Stimulated activated CD4-positive, alpha-beta T cell treated with anti-CD3 and anti-CD28 coated beads, Interleukin-1b, Interleukin-23, amount 100 ng/mL, for 48 hours (primary cell): ENCODE measurements around the gene MAD1L1.

Source experiments
- DNase-seq: peaks from one replicate; pipeline ENCODE4 v3.0.0-alpha.2; 2020

MAD1L1 gene

DNA sequence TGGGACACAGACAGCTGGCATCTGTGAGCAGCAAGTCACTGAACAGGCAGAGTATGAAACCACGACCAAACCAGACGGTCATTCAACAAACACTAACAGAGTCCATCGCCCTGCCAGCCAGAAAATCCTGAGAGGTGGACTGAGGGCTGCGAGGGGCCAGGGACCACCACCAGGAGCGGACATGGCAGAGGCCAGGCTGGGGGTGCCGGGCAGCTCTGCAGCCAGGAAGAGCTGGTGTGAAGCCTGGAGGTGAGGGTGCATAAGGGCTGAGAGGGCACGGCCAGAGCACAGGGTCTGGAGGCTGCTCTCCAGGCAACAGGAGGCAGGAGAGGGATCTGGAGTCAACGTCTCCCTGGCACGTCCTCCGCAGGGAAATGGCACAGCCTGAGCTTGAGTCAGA lies 15.5 kb downstream of the MAD1L1 start:
- DNase-seq = no peak

DNA sequence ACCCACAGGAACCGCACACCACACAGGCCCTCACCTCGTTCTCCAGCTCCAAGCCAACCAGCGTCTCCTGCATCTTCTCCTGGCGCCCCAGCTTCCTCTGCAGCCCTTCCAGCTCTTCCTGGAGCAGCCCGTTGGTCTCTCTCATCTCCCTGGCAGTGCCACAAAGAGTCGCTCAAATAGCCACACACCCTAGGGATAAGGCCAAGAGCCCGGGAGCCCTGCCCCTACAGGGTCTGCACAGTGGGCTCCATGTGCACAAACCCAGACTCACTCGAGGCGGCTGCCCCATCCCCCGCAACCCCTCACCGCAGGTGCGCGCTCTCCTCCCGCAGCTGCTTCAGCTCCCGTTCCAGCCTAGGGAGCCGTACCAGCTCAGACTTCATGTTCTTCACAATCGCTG lies 16.9 kb downstream of the MAD1L1 start:
- no peak for DNase-seq

DNA sequence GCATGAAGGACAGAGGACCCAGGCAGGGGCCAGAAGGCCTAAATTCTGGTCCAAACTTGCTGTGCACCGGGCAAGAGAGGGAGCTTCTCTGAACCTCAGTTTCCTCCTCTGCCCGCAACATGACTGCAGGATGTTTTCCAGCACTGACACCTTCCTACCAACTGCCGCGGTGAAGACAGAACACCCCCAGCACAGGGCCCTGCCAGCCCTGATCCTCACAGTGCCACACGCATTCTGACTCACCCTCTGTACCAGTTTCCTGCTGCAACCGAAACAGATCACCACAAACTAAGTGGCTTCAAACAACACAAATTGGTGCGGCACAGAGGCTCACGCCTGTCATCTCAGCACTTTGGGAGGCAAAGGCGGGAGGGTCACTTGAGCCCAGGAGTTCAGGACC lies 18.1 kb downstream of the MAD1L1 start:
- no peak for DNase-seq

DNA sequence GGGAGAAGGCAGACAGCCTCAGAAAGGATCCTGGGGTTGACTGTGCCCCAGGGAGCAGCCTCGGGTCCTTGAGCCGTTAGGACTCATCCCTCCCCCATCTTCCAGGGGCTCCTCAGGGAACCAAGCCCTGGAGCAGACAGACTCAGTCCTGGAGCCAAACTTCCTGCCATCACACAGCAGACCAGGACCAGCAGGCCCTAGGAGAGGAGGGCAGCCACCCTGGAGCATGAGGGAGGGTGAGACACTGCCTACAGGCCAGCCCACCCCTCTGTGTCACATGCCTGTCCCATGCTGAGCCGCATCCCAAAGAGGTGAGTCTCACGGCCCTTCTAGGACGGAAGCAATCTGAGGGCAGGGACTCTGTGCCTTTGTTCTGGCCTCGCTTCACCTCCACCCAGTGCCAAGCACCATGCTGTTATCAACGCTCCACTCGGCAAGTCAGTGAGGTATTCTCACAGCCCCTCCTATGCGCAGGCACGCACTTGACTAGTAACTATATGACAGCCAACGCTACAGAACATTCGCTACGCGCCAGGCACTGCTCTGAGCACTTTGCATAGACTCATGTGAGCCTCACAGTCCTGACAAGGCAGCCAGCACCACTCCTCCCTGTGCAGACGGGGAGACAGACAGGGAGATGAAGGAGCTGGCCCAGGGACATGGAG lies 19.1 kb downstream of the MAD1L1 start:
- no peak for DNase-seq

DNA sequence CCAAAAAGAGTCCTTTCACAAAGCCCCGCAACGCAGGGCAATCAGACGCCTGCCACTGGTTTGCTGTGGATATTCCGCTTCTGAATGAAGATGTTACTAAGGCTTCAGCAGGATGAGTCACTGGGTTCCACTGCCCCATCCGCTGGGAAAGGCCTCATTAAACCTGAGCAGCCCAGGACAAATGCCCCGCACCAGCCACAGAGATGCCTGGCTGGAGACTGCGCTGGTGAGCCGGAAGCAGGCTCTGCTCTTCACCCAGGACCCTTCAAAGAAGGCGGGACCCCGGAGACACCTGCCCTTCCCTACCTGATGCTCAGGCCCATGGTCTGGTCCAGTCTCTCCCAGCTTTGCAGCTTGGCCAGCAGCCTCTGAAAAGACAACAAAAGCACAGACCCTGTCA lies 19.8 kb downstream of the MAD1L1 start:
- no peak for DNase-seq

DNA sequence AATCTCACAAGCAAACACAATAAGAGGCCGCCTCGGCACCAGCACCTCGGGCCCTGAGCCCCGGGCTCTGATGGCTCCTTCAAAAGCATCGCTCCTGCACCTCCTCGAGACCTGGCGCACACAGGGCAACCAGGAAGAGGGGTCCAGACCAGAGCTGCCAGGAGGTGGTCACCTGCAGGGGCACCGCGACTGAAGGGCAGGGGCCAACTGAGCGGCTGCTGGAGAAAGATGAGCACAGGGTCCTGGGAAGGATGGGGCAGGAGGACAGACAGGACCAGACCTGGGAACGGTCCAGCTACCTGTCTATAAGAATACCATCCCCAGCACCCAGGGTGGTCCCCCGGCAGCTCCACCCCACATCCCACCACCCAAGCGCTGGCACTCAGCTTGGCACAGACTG lies 20.8 kb downstream of the MAD1L1 start:
- no peak for DNase-seq

DNA sequence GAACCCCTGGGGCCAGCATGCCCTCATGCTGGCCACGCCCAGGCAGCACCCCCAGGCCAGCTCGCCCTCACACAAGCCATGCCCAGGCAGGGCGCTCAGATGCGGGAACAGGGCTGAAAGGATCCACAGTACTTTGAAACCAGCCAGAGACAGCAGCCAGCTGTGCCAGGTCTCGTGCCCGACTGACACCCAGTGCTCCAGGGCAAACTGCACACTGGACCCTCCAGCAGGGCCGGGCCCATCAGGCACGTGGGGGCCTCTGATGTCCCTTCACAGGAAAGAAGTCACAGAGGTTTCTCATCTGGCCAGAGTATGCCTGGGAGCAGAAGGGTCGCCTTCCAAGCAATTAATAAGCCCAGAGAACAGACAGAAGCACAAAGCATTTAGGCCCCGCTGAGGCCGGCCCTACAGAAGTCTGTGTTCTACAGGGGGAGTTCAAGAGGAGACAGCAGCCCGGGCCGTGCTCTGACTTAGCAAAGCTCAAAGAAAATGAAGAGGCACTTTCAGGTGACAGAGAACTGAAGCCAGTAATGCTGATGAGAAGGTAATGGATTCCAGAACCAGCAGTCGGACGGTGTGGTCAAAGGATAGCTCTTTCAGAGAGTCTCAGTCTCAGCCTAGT lies 21.4 kb downstream of the MAD1L1 start:
- no peak for DNase-seq

DNA sequence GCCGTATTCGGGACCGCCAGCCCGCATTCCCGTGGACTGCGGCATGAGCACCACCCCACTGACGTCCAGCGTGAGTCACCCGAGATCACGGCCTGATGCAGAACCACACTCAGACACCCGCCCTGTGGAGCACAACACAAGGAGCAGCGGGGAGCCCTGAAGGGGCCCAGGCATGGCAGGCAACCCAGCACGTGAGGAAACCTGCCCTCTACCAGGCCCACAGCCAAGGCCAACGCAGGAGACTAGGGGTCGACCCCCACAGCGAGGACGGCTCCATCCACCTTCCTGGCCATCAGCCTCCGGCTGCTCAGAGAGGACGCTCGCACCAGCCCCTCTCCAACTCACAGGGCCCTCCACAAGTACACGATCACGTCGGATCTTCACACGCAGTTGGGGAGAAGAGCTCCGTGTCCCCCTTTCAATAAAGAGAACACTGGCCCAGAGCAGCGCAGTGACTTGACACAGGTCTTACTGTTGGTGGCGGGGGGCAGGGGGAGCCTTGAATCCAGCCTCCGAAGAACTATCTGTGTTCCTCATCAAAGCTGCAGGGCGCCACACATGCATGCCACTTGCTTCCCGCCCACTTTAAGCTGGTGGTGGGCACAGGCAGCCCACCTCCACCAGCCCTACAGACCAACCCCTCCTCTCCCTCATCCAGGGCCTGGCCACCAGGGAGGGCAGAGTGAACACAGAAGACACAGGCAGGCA lies 22.0 kb downstream of the MAD1L1 start:
- no peak for DNase-seq

DNA sequence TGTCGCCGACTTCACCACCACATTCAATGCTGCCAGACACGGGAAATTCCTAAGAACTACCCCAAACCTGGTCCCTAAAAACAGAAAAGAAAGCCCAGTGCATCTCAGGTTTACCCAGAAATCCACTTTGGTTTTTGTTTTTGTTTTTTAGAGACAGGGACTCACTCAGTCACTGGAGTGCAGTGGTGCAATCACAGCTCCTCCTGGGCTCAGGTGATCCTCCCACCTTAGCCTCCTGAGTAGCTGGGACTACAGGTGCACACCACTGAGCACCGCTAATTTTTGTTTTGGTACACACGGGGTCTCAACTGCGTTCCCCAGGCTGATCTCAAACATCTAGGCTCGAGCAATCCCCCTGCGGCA lies 22.8 kb downstream of the MAD1L1 start:
- DNase-seq = no peak

DNA sequence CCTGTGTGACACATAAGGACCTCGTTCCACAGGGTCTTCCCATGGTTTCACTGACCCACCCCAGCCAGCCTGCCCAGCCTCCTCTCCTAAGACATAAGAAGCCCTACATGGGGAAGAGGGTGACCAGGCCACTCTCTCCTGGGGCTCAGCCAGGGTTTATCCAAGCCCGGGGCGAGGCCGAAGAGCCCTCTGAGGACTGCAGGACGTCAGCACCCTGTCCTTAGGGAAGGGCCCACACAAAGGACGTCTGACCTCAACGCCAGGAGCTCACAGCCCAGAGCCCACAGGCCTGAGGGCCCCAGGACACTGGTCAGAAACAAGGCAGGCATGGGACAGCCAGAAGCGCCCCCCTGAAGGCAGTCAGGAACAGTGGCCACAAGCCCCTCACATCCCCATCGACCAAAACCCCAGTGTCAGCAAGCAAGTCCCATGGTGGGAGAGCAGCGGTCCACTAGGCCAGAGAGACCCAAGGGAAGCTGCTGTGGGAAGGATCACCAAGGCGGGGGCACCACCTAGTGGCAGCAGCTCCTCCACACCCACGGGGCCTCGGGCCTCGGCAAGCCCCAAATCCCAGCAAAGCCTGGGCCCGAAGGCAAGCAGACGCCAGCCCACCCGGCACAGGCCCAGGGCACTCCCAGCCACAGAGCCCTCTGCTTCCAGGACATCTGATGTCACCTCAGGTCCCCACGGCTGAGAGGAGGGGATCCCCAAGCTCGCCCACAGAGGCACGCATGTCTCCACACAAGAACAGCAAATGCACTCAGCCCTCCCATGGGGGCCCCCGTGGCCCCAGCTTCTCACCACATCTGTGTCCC lies 23.4 kb downstream of the MAD1L1 start:
- peak; percentile 28 for DNase-seq

DNA sequence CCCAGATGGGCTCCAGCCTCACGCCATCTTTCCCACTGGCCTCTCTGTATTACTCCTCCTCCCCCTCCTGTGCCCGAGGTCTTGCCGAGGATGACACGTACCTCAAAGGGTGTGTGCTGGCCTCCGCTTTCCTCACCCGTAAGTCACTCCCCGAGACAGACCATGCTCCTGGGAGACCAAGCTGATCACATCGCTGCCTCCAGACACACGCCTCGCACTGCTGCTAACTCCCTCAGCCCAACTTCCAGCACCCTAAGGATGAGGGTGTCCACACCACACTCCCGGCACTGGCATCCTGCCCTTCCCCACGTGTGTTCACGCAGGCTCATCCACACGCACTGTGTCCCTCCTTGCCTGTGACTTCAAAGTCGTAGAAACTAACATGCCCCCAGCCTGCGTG lies 24.0 kb downstream of the MAD1L1 start:
- no peak for DNase-seq

DNA sequence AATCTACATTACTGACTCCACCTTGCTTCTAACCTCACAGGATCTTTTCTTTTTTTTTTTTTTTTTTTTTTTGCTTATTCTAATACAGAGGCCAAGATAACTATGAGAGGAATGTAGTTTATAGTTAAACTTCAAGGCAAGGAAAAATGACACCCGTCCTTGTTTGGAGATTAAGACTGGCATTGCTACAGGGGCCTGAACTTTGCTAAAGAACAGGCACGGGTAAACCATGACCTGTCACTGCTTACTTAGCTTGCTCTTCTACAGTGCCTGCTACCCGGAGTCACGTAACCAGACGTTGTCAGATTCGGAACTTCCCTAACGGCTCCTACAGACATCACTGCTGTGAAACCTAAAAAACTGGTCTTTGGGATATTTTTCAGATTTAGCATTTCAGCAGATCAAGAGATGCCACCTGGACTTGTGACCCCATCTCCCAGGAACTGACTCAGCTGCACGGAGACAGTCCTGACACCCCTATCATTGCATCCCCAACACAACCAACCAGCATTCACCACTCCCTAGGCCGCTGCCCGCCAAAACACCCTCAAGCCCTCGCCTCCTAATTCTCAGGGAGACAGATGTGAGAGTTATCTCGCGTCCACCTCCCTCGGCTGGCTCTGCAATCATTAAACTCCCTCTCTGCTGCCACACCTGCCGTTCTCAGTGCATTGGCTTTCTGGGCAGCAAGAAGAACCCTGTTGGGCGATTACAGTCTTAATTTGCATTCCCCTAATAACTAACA lies 27.5 kb downstream of the MAD1L1 start:
- DNase-seq = no peak

DNA sequence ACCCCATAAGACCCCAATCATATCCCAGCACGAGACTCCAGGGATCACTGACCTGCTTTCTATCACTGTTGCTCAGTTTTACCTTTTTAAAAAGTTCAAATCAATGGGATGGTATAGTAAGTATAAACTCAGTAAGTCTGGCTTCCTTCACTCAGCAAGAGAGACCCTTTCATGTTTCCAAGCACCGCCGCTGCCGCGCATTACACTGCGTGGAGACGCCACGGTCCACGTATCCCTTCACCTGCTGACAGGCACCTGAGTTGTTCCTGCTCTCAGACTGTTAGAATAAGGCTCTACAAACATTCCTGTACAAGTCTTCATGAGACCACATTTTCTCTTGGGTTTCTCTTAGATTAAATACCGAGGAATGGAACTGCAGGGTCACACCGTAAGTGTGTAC lies 28.3 kb downstream of the MAD1L1 start:
- no peak for DNase-seq

DNA sequence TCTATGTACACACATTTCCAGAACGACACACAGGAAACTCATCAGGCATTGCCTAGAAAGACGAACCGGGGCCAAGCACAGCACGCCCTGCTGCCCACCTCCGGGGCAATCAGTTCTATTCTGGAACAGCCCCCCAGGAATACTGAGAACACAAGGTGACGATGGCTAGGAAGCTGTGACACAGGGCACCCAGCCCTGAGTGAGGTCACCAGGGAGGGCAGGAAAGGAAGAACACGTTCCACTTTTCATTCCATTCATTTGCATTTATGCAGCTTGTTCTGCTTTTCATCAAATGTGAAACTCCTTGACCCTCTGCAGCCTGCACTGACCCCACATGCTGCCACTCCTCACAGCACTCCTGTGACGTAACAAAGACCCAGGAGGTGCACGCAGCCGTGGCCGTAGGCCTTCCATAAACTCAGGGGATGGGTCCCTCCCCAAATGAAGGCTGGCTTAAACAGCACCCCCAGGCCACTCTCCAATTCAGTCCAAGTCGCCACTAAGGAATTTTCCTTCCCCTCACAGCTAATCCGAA lies 28.9 kb downstream of the MAD1L1 start:
- no peak for DNase-seq

DNA sequence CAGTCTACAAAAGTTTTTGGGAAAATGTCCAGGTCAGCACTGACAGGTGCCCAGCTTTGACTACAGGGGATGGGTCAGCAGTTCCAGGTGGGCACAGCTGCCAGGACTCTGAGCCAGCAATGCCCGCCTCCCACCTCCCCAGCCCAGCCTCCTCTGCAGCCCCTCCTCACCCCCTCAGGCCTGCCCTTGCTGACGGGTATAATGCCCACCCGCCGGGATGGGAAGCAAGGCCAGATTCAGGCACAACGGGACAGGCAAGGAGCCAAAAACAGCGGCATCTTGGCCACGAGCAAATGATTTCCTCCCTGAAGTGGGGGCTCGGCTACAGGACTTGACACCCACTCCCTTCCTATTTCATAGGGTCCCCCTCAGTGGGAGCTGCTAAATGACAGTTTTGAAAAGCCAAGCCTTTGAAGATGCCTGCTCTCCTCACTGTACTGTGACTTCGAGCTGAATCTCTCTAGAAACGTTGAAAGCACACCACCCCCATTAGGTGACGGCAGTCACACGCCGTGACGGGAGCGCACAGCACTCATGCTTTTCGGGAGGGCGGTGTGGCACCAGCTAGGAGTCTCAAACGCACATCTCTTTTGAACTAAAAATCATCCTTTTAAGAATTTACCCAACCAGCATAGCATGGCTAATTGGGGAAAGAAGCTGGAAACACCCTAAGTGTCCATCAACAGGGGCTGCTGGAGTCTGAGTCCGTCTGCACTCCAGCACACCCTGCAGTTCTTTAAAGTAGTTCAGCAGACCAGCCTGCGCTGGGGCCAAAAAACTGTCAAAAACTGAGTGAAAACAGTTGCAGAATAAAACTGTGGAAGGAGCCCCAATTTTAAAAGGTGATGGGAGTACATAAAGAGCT lies 29.6 kb downstream of the MAD1L1 start:
- DNase-seq = no peak

DNA sequence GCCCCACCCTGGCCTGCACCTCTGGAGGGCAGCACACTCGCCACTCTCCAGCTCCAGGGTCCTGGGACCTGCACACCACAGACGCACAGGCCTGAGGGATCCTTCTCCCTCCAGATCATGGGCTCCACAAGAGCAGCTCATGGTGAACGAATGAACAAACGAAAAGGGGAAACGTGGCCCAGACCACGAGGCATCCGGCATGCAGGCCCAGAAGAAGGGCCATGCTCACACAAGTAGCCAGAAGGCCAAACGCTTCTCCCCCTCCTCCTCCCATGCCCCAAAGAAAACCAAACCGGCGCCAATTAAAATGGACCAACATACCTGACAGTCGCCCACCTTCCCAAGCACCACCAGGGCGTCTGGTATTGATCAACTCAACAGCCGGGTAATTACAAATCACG lies 30.4 kb downstream of the MAD1L1 start:
- no peak for DNase-seq

DNA sequence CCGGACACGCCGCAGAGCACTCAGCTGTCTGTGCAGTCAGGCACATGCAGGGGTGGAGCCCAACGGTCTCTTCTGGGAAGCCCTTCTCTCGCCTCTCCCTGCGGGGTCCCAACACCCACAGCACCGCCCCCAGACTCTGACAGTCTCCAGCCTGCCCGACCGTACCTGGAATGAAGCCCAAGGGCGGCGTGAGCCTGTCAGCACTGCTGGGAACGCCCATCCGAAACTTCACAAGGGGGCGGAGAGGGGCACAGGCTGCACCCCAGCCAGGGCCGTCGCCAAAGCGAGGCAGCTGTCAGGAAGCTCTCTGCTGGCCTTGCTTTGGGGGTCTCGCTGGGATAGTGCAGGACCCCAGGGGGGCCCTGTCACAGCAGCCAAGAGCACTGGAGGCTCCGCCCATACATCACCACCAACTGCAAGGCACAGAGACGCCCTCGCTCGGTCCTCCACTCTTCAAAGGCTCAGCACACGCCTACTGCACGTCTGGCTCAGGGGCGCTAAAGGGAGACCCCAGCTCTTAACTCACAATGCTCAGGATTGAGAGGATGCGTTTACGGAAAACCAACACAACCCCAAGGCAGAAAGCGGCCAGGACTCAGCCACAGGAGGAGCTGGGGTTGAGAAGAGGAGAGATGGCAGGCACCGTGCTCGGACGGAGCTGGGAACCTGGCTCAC lies 30.9 kb downstream of the MAD1L1 start:
- DNase-seq = no peak

DNA sequence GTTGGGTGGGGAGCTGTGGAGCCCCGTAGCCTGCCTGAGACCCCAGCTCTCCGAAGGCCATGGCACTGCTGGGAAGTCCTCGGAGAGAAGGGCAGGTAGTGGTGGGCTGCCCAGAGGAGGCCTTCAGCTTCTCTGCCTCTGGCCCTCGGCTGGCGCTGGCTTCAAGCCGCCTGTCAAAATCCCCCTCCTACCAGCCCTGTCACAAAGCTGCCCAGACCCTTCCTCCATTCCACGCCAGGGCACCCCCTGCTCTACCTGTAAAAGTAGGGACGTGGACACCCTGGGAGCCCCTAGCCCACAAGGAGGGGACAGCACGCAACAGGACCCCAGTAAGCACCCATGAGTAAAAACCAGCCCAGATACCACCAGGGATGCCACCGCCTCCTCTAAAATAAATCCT lies 31.6 kb downstream of the MAD1L1 start:
- DNase-seq = no peak

DNA sequence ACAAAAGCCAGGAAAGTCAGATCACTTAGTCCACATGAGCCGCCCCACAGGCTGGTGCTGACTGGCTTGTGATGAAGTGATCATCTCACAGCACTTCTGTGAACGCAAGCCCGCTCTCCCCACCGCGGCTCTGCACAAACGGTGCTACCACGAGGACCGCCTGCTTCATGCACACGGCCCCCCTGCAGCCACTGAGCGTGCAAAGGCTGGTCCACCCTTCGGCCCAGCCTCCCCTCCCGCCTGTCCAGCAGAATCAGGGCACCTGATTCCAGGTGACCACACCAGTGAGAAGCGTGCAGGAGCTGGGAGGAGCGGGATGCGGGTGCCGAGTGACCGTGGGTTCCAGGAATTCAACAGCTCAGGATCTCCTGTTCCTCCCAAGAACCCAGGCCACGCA lies 32.2 kb downstream of the MAD1L1 start:
- no peak for DNase-seq

DNA sequence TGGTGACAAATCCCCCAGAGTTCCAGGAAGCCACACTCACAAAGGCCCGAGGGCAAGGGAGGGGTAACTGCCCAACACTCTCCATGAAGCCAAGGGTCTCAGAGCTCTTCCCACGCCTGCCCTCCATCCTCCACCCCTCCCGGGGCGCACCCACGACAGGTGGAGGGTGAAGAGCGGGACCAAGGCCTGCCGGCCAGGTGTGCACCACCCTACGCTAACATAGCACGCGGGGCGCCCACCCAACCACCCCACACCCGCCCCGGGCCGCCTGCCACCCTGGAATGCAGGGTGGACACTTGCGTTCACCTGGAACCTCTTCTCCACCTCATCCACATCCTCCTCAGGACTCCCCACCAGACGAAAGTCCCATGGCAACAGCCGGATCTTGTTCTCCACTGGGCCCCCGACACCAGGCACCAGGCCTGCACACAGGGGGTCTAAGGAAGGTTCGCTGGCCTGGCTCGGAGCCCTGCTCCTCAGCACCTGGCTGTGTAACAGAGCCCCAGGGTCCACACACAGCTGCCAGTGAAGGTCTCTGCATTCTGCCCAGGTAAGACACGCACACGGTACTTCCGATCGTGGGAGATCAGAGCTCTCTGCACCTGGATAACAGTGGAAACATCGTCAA lies 32.7 kb downstream of the MAD1L1 start:
- no peak for DNase-seq

DNA sequence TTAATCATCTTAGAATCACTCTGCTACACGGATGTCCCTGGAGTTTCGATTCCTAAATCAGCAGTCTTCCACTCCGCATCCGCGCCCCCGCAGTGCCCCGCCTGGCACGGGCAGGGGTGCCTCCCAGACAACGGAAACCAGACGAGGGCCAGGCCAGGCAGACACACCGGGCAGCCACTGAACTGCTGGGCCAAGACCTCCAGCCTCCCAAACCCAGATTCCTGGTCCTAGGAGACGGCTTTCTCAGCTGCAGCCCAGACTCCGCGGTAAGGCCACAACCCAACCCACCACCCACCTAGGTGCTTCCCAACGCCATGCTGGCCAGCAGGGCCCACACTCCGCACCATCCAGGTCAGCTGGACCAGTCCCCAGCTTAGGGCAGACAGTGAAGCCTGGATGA lies 33.2 kb downstream of the MAD1L1 start:
- DNase-seq = no peak
